HepG2 (cell line): ENCODE data around the gene MFF. TPM values are rescaled to one million over a fixed set of nuclear protein-coding genes. Genes with fewer than 3 reads are reported as not detected.

Source experiments
- CHD2 ChIP-seq: IDR thresholded peaks from 2 replicates; pipeline ENCODE4 v1.6.1; 2011; ENCODE audit warnings: low read depth, low read length, improper control_type of control experiment
- DRAP1 ChIP-seq: IDR thresholded peaks from 2 replicates; pipeline ENCODE4 v1.6.1; 2016; ENCODE audit warnings: missing genetic modification reagents, missing compliant biosample characterization
- GATAD2A ChIP-seq: IDR thresholded peaks from 2 replicates; pipeline ENCODE4 v1.6.1; 2016
- GZF1 ChIP-seq: sonication (generic); formaldehyde crosslinking; IDR thresholded peaks from 2 replicates; pipeline ENCODE4 v1.5.1; 2020; ENCODE audit warnings: mild to moderate bottlenecking, missing genetic modification reagents
- HNF4A ChIP-seq: sonication (generic); formaldehyde crosslinking; IDR thresholded peaks from 2 replicates; pipeline ENCODE4 v1.4.0; 2020; ENCODE audit warnings: missing genetic modification reagents
- HNRNPUL1 ChIP-seq: fragments of 200-400 bp; formaldehyde crosslinking; IDR thresholded peaks from 2 replicates; pipeline ENCODE4 v1.6.1; 2017; ENCODE audit warnings: low read depth, mild to moderate bottlenecking, low read length, moderate library complexity
- KAT7 ChIP-seq: IDR thresholded peaks from 2 replicates; pipeline ENCODE4 v1.6.1; 2018; ENCODE audit warnings: borderline replicate concordance, missing compliant biosample characterization
- MXD4 ChIP-seq: IDR thresholded peaks from 2 replicates; pipeline ENCODE4 v1.6.1; 2016; ENCODE audit warnings: mild to moderate bottlenecking, missing biosample characterization, missing genetic modification reagents
- RBFOX2 ChIP-seq: fragments of 200-400 bp; formaldehyde crosslinking; IDR thresholded peaks from 2 replicates; pipeline ENCODE4 v1.6.1; 2017; ENCODE audit warnings: low read depth, mild to moderate bottlenecking, low read length
- RORA ChIP-seq: sonication (generic); formaldehyde crosslinking; IDR thresholded peaks from 2 replicates; pipeline ENCODE4 v1.5.0; 2020; ENCODE audit warnings: mild to moderate bottlenecking, missing genetic modification reagents, moderate library complexity
- RXRB ChIP-seq: IDR thresholded peaks from 2 replicates; pipeline ENCODE4 v1.6.1; 2016; ENCODE audit warnings: borderline replicate concordance, missing genetic modification reagents, missing compliant biosample characterization
- SNAPC5 ChIP-seq: sonication (generic); formaldehyde crosslinking; IDR thresholded peaks from 2 replicates; pipeline ENCODE4 v1.8.1; 2023; ENCODE audit warnings: mild to moderate bottlenecking, missing genetic modification reagents, borderline replicate concordance
- SP2 ChIP-seq: sonication (generic); formaldehyde crosslinking; IDR thresholded peaks from 2 replicates; pipeline ENCODE4 v1.5.1; 2020; ENCODE audit warnings: mild to moderate bottlenecking, missing genetic modification reagents
- TBX2 ChIP-seq: sonication (generic); formaldehyde crosslinking; IDR thresholded peaks from 2 replicates; pipeline ENCODE4 v1.5.0; 2020; ENCODE audit warnings: missing genetic modification reagents, mild to moderate bottlenecking, borderline replicate concordance
- TCF7 ChIP-seq: sonication (generic); IDR thresholded peaks from 2 replicates; pipeline ENCODE4 v1.6.1; 2016; ENCODE audit warnings: antibody characterized with exemption, low read depth
- TEF ChIP-seq: sonication (generic); formaldehyde crosslinking; IDR thresholded peaks from 2 replicates; pipeline ENCODE4 v1.5.0; 2020; ENCODE audit warnings: missing genetic modification reagents
- U2AF2 ChIP-seq: fragments of 200-400 bp; formaldehyde crosslinking; IDR thresholded peaks from 2 replicates; pipeline ENCODE4 v1.6.1; 2017; ENCODE audit warnings: low read depth, mild to moderate bottlenecking, low read length
- ZNF24 ChIP-seq: fragments of 450-650 bp; IDR thresholded peaks from 2 replicates; pipeline ENCODE4 v1.6.1; 2017; ENCODE audit warnings: antibody characterized with exemption, mild to moderate bottlenecking
- polyA plus RNA-seq, 8 experiments: library from polyadenylated mRNA; depleted of rRNA in 3 of 8; stranded (reverse) in 7 of 8; unstranded in 1 of 8; fragments of >200 nt; fragmentation: Illumina TruSeq in 4 of 8; extraction: Trizol in 4 of 8; gene quantifications; 2 replicates each; pipeline versions ENCODE4 v1.2.1 to v1.2.3, GENCODE V29; 2011 to 2016; ENCODE audit warnings: low read depth in 4 of 8, missing spikeins in 1 of 8, mixed read lengths in 1 of 8; ENCODE audit not compliant: insufficient read depth in 1 of 8
- total RNA-seq, 5 experiments: library from RNA; depleted of rRNA; stranded (reverse); fragments of >200 nt; fragmentation: Illumina TruSeq; extraction: Trizol; gene quantifications; 2 replicates each; pipeline ENCODE4 v1.2.3, GENCODE V29; 2016; ENCODE audit warnings: low read depth in 1 of 5
- TF ChIP-seq, protein P1 (sequence below): IDR thresholded peaks from 2 replicates; pipeline ENCODE4 v1.6.1; 2016; ENCODE audit warnings: low read depth, missing genetic modification reagents, missing compliant biosample characterization
- TF ChIP-seq, protein P2 (sequence below): sonication (generic); formaldehyde crosslinking; IDR thresholded peaks from 2 replicates; pipeline ENCODE4 v1.5.1; 2020; ENCODE audit warnings: missing genetic modification reagents, mild to moderate bottlenecking, borderline replicate concordance

MFF gene
- total and polyA plus RNA-seq, 2 of the 13 experiments (the other 11 are each of a cell fraction or from before 2014, with no cell fraction given): 81.9 to 156 TPM

- TF ChIP-seq, protein P1, sequence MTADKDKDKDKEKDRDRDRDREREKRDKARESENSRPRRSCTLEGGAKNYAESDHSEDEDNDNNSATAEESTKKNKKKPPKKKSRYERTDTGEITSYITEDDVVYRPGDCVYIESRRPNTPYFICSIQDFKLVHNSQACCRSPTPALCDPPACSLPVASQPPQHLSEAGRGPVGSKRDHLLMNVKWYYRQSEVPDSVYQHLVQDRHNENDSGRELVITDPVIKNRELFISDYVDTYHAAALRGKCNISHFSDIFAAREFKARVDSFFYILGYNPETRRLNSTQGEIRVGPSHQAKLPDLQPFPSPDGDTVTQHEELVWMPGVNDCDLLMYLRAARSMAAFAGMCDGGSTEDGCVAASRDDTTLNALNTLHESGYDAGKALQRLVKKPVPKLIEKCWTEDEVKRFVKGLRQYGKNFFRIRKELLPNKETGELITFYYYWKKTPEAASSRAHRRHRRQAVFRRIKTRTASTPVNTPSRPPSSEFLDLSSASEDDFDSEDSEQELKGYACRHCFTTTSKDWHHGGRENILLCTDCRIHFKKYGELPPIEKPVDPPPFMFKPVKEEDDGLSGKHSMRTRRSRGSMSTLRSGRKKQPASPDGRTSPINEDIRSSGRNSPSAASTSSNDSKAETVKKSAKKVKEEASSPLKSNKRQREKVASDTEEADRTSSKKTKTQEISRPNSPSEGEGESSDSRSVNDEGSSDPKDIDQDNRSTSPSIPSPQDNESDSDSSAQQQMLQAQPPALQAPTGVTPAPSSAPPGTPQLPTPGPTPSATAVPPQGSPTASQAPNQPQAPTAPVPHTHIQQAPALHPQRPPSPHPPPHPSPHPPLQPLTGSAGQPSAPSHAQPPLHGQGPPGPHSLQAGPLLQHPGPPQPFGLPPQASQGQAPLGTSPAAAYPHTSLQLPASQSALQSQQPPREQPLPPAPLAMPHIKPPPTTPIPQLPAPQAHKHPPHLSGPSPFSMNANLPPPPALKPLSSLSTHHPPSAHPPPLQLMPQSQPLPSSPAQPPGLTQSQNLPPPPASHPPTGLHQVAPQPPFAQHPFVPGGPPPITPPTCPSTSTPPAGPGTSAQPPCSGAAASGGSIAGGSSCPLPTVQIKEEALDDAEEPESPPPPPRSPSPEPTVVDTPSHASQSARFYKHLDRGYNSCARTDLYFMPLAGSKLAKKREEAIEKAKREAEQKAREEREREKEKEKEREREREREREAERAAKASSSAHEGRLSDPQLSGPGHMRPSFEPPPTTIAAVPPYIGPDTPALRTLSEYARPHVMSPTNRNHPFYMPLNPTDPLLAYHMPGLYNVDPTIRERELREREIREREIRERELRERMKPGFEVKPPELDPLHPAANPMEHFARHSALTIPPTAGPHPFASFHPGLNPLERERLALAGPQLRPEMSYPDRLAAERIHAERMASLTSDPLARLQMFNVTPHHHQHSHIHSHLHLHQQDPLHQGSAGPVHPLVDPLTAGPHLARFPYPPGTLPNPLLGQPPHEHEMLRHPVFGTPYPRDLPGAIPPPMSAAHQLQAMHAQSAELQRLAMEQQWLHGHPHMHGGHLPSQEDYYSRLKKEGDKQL (CRISPR knock-in tag): no peak
- TF ChIP-seq TCF7 (0 out of 2 replicates have a peak, but pooled peaks have one; percentile 32), MXD4 (CRISPR knock-in tag) (peak; percentile 40; the same call in 1 of the 2 replicates), TBX2 (CRISPR knock-in tag) (peak; percentile 75; the same call in 1 of the 2 replicates), RORA (CRISPR knock-in tag) (no peak), SNAPC5 (CRISPR knock-in tag) (0 out of 2 replicates have a peak, but pooled peaks have one; percentile 25), SP2 (CRISPR knock-in tag) (no peak), U2AF2 (no peak), DRAP1 (peak; percentile 58; the same call in 1 of the 2 replicates), CHD2 (no peak), RXRB (CRISPR knock-in tag) (peak; percentile 84; the same call in 1 of the 2 replicates), HNRNPUL1 (no peak), KAT7 (CRISPR knock-in tag) (0 out of 2 replicates have a peak, but pooled peaks have one; percentile 68), HNF4A (CRISPR knock-in tag) (peak; percentile 43; the same call in 1 of the 2 replicates), TEF (CRISPR knock-in tag) (0 out of 2 replicates have a peak, but pooled peaks have one; percentile 23), GZF1 (CRISPR knock-in tag) (0 out of 2 replicates have a peak, but pooled peaks have one; percentile 24), ZNF24 (0 out of 2 replicates have a peak, but pooled peaks have one; percentile 43), GATAD2A (CRISPR knock-in tag) (peak; percentile 88), RBFOX2 (peak; percentile 23; the same call in 1 of the 2 replicates)
- TF ChIP-seq, protein P2, sequence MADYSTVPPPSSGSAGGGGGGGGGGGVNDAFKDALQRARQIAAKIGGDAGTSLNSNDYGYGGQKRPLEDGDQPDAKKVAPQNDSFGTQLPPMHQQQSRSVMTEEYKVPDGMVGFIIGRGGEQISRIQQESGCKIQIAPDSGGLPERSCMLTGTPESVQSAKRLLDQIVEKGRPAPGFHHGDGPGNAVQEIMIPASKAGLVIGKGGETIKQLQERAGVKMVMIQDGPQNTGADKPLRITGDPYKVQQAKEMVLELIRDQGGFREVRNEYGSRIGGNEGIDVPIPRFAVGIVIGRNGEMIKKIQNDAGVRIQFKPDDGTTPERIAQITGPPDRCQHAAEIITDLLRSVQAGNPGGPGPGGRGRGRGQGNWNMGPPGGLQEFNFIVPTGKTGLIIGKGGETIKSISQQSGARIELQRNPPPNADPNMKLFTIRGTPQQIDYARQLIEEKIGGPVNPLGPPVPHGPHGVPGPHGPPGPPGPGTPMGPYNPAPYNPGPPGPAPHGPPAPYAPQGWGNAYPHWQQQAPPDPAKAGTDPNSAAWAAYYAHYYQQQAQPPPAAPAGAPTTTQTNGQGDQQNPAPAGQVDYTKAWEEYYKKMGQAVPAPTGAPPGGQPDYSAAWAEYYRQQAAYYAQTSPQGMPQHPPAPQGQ: no peak
Measured at GRCh38 chr2:227406177-227407031, 81.4 kb downstream of the MFF start (continued).
